IPS-11a (cell line): ENCODE data around the gene ENC1.

Experiments
- H3K4me3 ChIP-seq: one replicate; pipeline ENCODE4 v1.5.1; 2013; ENCODE audit warnings: low read depth, low read length, control low read depth

Gene ENC1

GRCh38 chr5:74579215-74579614 is 61.3 kb downstream of the ENC1 start:
- H3K4me3 ChIP-seq, result no peak overlapping the region

- no peak overlapping the region for H3K4me3 ChIP-seq
Observed at GRCh38 chr5:74578356-74579044, 62.0 kb downstream of the ENC1 start.
